ENCODE measurements around the gene TEX54.
"Not testable (repeated sequence)": the region's sequence is repeated elsewhere in the genome, so short reads cannot be mapped to it uniquely, and the experiment has no call there.

TEX54 gene

GRCh38 chr11:62831520-62832335 is 913 bp downstream of the TEX54 start, which contains the start of gene STX5:
Gene STX5 (minus strand): TSS chr11:62832051. CDS start chr11:62831243, 808 bp downstream.
- DNase-seq (ENCODE audit: low read depth) = peak; percentile 99

- no peak for DNase-seq (ENCODE audit: low read depth)
Observed at GRCh38 chr11:62830904-62831519, 1.6 kb downstream of the TEX54 start.

GRCh38 chr11:62828130-62828529 is 4.5 kb downstream of the TEX54 start:
- DNase-seq (ENCODE audit: low read depth) = not testable (repeated sequence)

GRCh38 chr11:62823677-62824076 is 9.0 kb downstream of the TEX54 start:
- DNase-seq (ENCODE audit: low read depth) = no peak

GRCh38 chr11:62817129-62817528 is 15.5 kb downstream of the TEX54 start:
- no peak for DNase-seq (ENCODE audit: low read depth)

GRCh38 chr11:62816557-62816956 is 16.1 kb downstream of the TEX54 start:
- DNase-seq (ENCODE audit: low read depth) = no peak

- DNase-seq (ENCODE audit: low read depth) = no peak
Observed at GRCh38 chr11:62811659-62812058, 21.0 kb downstream of the TEX54 start.

GRCh38 chr11:62810748-62811147 is 21.9 kb downstream of the TEX54 start:
- no peak for DNase-seq (ENCODE audit: low read depth)

GRCh38 chr11:62806611-62807121 is 26.0 kb downstream of the TEX54 start:
- DNase-seq (ENCODE audit: low read depth) = no peak

- no peak for DNase-seq (ENCODE audit: low read depth)
Observed at GRCh38 chr11:62805961-62806441, 26.6 kb downstream of the TEX54 start.

GRCh38 chr11:62805076-62805892 is 27.4 kb downstream of the TEX54 start, which contains the start of gene NXF1:
Gene NXF1 (minus strand): TSS chr11:62805440. CDS start chr11:62805356, 84 bp downstream.
- DNase-seq (ENCODE audit: low read depth) = peak; percentile 93

- no peak for DNase-seq (ENCODE audit: low read depth)
Observed at GRCh38 chr11:62804310-62805075, 28.1 kb downstream of the TEX54 start.

- DNase-seq (ENCODE audit: low read depth) = no peak
Observed at GRCh38 chr11:62801071-62801470, 31.6 kb downstream of the TEX54 start.

- no peak for DNase-seq (ENCODE audit: low read depth)
Observed at GRCh38 chr11:62799486-62799885, 33.2 kb downstream of the TEX54 start.

- DNase-seq (ENCODE audit: low read depth) = no peak
Observed at GRCh38 chr11:62796281-62796680, 36.4 kb downstream of the TEX54 start.

- no peak for DNase-seq (ENCODE audit: low read depth)
Observed at GRCh38 chr11:62794201-62794775, 38.4 kb downstream of the TEX54 start.

GRCh38 chr11:62792202-62792575 is 40.5 kb downstream of the TEX54 start:
- DNase-seq (ENCODE audit: low read depth) = no peak

GRCh38 chr11:62791501-62792201 is 41.0 kb downstream of the TEX54 start, which contains the start of gene TMEM223:
Gene TMEM223 (minus strand): TSS chr11:62792006. CDS start chr11:62791994, 12 bp downstream.
- peak; percentile 78 for DNase-seq (ENCODE audit: low read depth)

GRCh38 chr11:62789576-62789975 is 43.1 kb downstream of the TEX54 start:
- DNase-seq (ENCODE audit: low read depth) = no peak

- DNase-seq (ENCODE audit: low read depth) = no peak
Observed at GRCh38 chr11:62788991-62789390, 43.6 kb downstream of the TEX54 start.

Measured in stimulated activated CD8-positive, alpha-beta memory T cell treated with anti-CD3 and anti-CD28 coated beads, Interleukin-12 subunit alpha, Interleukin-12 subunit beta, amount 100 ng/mL, for 1 hour (primary cell).